IMR-90 (cell line): ENCODE data around the gene CDC6. TPM values are rescaled to one million over a fixed set of nuclear protein-coding genes. Genes with fewer than 3 reads are reported as not detected.

Experiments used
- ATAC-seq: fragments of 200-7000 bp; cut with Tn5 transposase; 2 replicates; pipeline ENCODE4 v1.9.1; 2020; ENCODE audit warnings: low read depth, mild to moderate bottlenecking, moderate library complexity
- BruUV-seq: library from RNA; stranded (reverse); fragments of 400-500 nt; replicated peaks from 2 replicates; lab custom pipeline; 2021; lab: Mats Ljungman, UMichigan
- CTCF ChIA-PET: fragments of 300-600 bp; formaldehyde crosslinking; extraction: SDS; loops from one replicate; lab custom pipeline; 2021; ENCODE audit warnings: antibody characterized with exemption; lab: Yijun Ruan, JAX
- POLR2A ChIA-PET: fragments of 300-600 bp; sonication (Branson Sonifier 250); formaldehyde crosslinking; loops from one replicate; lab custom pipeline; 2022; ENCODE audit warnings: antibody characterized with exemption; ENCODE audit not compliant: unreplicated experiment; lab: Charles Lee
- DNase-seq: peaks from one replicate; pipeline ENCODE4 v3.0.0; 2013
- H2AFZ ChIP-seq: replicated peaks from 2 replicates; pipeline ENCODE3; 2013; ENCODE audit warnings: low read length, mild to moderate bottlenecking; ENCODE audit not compliant: poor library complexity
- H2AK5ac ChIP-seq: 2 replicates; pipeline ENCODE4 v1.6.1; 2013; ENCODE audit warnings: low read depth, low read length, inconsistent platforms
- H2AK9ac ChIP-seq: replicated peaks from 2 replicates; pipeline ENCODE3; 2013; ENCODE audit warnings: mild to moderate bottlenecking, low read depth, low read length, moderate library complexity; ENCODE audit not compliant: poor library complexity
- H2BK120ac ChIP-seq: 2 replicates; pipeline ENCODE4 v1.6.1; 2013; ENCODE audit warnings: low read depth, low read length, inconsistent platforms
- H2BK15ac ChIP-seq: 3 replicates; pipeline ENCODE4 v1.6.1; 2013; ENCODE audit warnings: low read depth, low read length, inconsistent platforms
- H2BK20ac ChIP-seq: 2 replicates; pipeline ENCODE4 v1.6.1; 2013; ENCODE audit warnings: low read depth, mild to moderate bottlenecking, inconsistent platforms, low read length, moderate library complexity
- H2BK5ac ChIP-seq: 2 replicates; pipeline ENCODE4 v1.6.1; 2013; ENCODE audit warnings: mild to moderate bottlenecking, low read depth, low read length, inconsistent platforms; ENCODE audit not compliant: poor library complexity, severe bottlenecking
- H3K14ac ChIP-seq: replicated peaks from 2 replicates; pipeline ENCODE4 v1.6.1; 2013; ENCODE audit warnings: low read depth, low read length, inconsistent platforms
- H3K18ac ChIP-seq: 2 replicates; pipeline ENCODE4 v1.6.1; 2013; ENCODE audit warnings: low read depth, low read length, control low read depth
- H3K23ac ChIP-seq: 2 replicates; pipeline ENCODE4 v1.6.1; 2013; ENCODE audit warnings: low read depth, low read length, inconsistent platforms
- H3K27ac ChIP-seq: 2 replicates; pipeline ENCODE4 v1.5.1; 2013; ENCODE audit warnings: mild to moderate bottlenecking, control low read depth, low read length; ENCODE audit not compliant: insufficient read depth
- H3K27me3 ChIP-seq: 2 replicates; pipeline ENCODE4 v1.6.1; 2013; ENCODE audit warnings: low read length; ENCODE audit not compliant: control insufficient read depth, insufficient read depth
- H3K36me3 ChIP-seq: 2 replicates; pipeline ENCODE4 v1.6.1; 2013; ENCODE audit warnings: low read length, mixed read lengths; ENCODE audit not compliant: control insufficient read depth, insufficient read depth
- H3K4ac ChIP-seq: 2 replicates; pipeline ENCODE4 v1.6.1; 2013; ENCODE audit warnings: low read depth, low read length, inconsistent platforms
- H3K4me1 ChIP-seq: 2 replicates; pipeline ENCODE4 v1.6.1; 2013; ENCODE audit warnings: low read length, mixed read lengths; ENCODE audit not compliant: control insufficient read depth, insufficient read depth
- H3K4me2 ChIP-seq: 2 replicates; pipeline ENCODE4 v1.6.1; 2013; ENCODE audit warnings: low read depth, mild to moderate bottlenecking, control low read depth, low read length, moderate library complexity
- H3K4me3 ChIP-seq: 2 replicates; pipeline ENCODE4 v1.5.1; 2013; ENCODE audit warnings: low read depth, mild to moderate bottlenecking, control low read depth, low read length, moderate library complexity; ENCODE audit not compliant: insufficient read depth
- H3K56ac ChIP-seq: 2 replicates; pipeline ENCODE4 v1.6.1; 2013; ENCODE audit warnings: low read length, inconsistent platforms; ENCODE audit not compliant: insufficient read depth; ENCODE audit errors: extremely low read depth
- H3K79me1 ChIP-seq, 2 experiments: 2 replicates each; pipeline ENCODE4 v1.6.1; 2013; ENCODE audit warnings: low read length in 2 of 2, inconsistent platforms in 1 of 2, low read depth in 1 of 2
- H3K9ac ChIP-seq: 2 replicates; pipeline ENCODE4 v1.6.1; 2013; ENCODE audit warnings: low read depth, low read length, control low read depth
- H3K9me1 ChIP-seq: 2 replicates; pipeline ENCODE4 v1.6.1; 2013; ENCODE audit warnings: low read length, inconsistent platforms; ENCODE audit not compliant: insufficient read depth
- H3K9me3 ChIP-seq: 2 replicates; pipeline ENCODE4 v1.6.1; 2013; ENCODE audit warnings: low read length; ENCODE audit not compliant: control insufficient read depth, insufficient read depth
- H4K20me1 ChIP-seq: 2 replicates; pipeline ENCODE4 v1.6.1; 2013; ENCODE audit warnings: low read length, inconsistent platforms; ENCODE audit not compliant: insufficient read depth
- H4K5ac ChIP-seq: 2 replicates; pipeline ENCODE4 v1.6.1; 2013; ENCODE audit warnings: mild to moderate bottlenecking, low read depth, low read length, control low read depth
- H4K8ac ChIP-seq, 2 experiments: 2 replicates each; pipeline ENCODE4 v1.6.1; 2013; ENCODE audit warnings: low read depth in 2 of 2, low read length in 2 of 2, control low read depth in 1 of 2, inconsistent platforms in 1 of 2
- H4K91ac ChIP-seq: 2 replicates; pipeline ENCODE4 v1.6.1; 2013; ENCODE audit warnings: low read depth, low read length, inconsistent platforms; ENCODE audit not compliant: insufficient read depth
- MXI1 ChIP-seq: IDR thresholded peaks from 2 replicates; pipeline ENCODE4 v1.6.1; 2012; ENCODE audit warnings: low read depth, mild to moderate bottlenecking, low read length, moderate library complexity, borderline replicate concordance
- POLR2A ChIP-seq: IDR thresholded peaks from 2 replicates; pipeline ENCODE4 v1.6.1; 2012; ENCODE audit warnings: mild to moderate bottlenecking, low read depth, low read length
- RAD21 ChIP-seq: IDR thresholded peaks from 2 replicates; pipeline ENCODE4 v1.6.1; 2012; ENCODE audit warnings: low read length, improper control_type of control experiment
- SMC3 ChIP-seq: fragments of 150-350 bp; IDR thresholded peaks from 2 replicates; pipeline ENCODE4 v1.6.1; 2016; ENCODE audit warnings: low read depth, mild to moderate bottlenecking, antibody characterized with exemption, low read length, moderate library complexity
- WGBS, 2 experiments: methylation state at CpG; one replicate each; pipeline versions ENCODE4 v1.1.5 to v1.1.7; 2013; ENCODE audit warnings: missing lambda C conversion rate in 2 of 2; ENCODE audit not compliant: insufficient read length in 1 of 2; ENCODE audit errors: extremely low coverage in 2 of 2; 5-methylcytosine and 5-hydroxymethylcytosine counted together
- dilution Hi-C: fragments of 300-500 bp; cut with HindIII; formaldehyde crosslinking; loops from one replicate; pipeline ENCODE4 v1.14.3; 2018; ENCODE audit warnings: low sequenced_read_pairs; ENCODE audit not compliant: unreplicated experiment
- in situ Hi-C: fragments of 300-500 bp; cut with MboI; formaldehyde crosslinking; loops from 3 replicates; pipeline ENCODE4 v1.14.3; 2019; ENCODE audit warnings: low sequenced_read_pairs, inconsistent platforms, mixed read lengths
- intact Hi-C: fragments of 100-400 bp; cut with micrococcal nuclease; formaldehyde crosslinking; loops from 2 replicates; pipeline ENCODE4 v1.10.0; 2022
- polyA plus RNA-seq, 3 experiments: library from polyadenylated mRNA; depleted of rRNA; stranded (reverse); fragments of >200 nt; gene quantifications; 2 replicates each; pipeline ENCODE4 v1.2.3, GENCODE V29; 2012; ENCODE audit warnings: low replicate concordance in 1 of 3
- total RNA-seq: library from RNA; depleted of rRNA; stranded (reverse); fragments of >200 nt; gene quantifications from 2 replicates; pipeline ENCODE4 v1.2.3, GENCODE V29; 2012
- TF ChIP-seq, protein P1 (sequence below): conservative IDR thresholded peaks from 2 replicates; pipeline ENCODE4 v1.5.1; 2012; ENCODE audit warnings: mild to moderate bottlenecking, low read depth, low read length, improper control_type of control experiment

Gene CDC6
- total and polyA plus RNA-seq, 2 of the 4 experiments (the other 2 are of a cell fraction), result 15.3 to 25.6 TPM

DNA sequence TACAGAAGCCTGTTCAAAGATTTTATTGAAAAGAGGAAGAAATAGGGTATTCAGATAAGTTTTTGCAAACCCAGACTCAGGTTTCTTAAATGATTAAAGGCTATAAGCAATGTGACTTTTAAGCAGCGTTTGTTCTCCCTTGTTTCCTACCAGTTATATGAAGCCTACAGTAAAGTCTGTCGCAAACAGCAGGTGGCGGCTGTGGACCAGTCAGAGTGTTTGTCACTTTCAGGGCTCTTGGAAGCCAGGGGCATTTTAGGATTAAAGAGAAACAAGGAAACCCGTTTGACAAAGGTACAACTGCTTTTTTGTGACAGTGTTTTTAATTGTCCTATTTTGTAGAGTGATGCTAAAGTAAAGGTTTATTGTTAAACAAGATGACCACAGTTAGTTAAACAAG is 13.6 kb downstream of the CDC6 start:
- intact Hi-C loops (loop anchor here (5.0 kb wide), 1 partner anchor 231 kb away; no protein-coding TSS in a partner anchor), in situ Hi-C loops (loop anchor here (5.0 kb wide), 2 partner anchors 51 to 236 kb away; no protein-coding TSS in a partner anchor), dilution Hi-C loops (no loop called here)
- Histone ChIP-seq H3K18ac (no peak overlapping the region), H3K4ac (no peak overlapping the region), H2BK5ac (no peak overlapping the region), H3K9me3 (no peaks in the 10 kb centered on the region), H4K8ac (no peak overlapping the region), H3K4me2 (no peak overlapping the region), H3K14ac (no peak overlapping the region), H2AK9ac (no peak overlapping the region), H3K23ac (no peak overlapping the region), H3K79me1 (peaks cover 3 to 30% of the 10 kb centered on the region in 2 experiments; a peak in 3 of 4 replicates), H2AFZ (no peak overlapping the region), H3K36me3 (no peaks in the 10 kb centered on the region; the same call in 1 of the 2 replicates), H4K91ac (no peak overlapping the region), H3K4me1 (peaks cover 16% of the 10 kb centered on the region), H3K27ac (no peak overlapping the region), H2BK15ac (no peak overlapping the region), H4K20me1 (peaks cover 15% of the 10 kb centered on the region; the same call in 1 of the 2 replicates), H2BK120ac (no peak overlapping the region), H2BK20ac (no peak overlapping the region), H4K5ac (no peak overlapping the region), H3K56ac (no peak overlapping the region), H3K9me1 (peaks cover 15% of the 10 kb centered on the region), H3K27me3 (no peaks in the 10 kb centered on the region), H3K9ac (no peak overlapping the region), H2AK5ac (no peak overlapping the region), H3K4me3 (no peak overlapping the region)
- POLR2A ChIA-PET, result no interaction called here
- 100% methylated on average over 1 of the region's 4 CpGs; no CpG with 5 or more reads in 1 of the 2 experiments for WGBS, 2 experiments
- BruUV-seq, result no TSS peak
- CTCF ChIA-PET, result interaction anchor here (0.9 to 1.1 kb wide), 3 partner anchors 9 to 57 kb away, joined by 4 to 5 read pairs (median 4); no protein-coding TSS in a partner anchor
- no peak for TF ChIP-seq POLR2A
- peak; percentile 32; the same call in 1 of the 2 replicates for TF ChIP-seq RAD21
- TF ChIP-seq MXI1, result no peak
- peak; percentile 34; the same call in 1 of the 2 replicates for TF ChIP-seq SMC3
- TF ChIP-seq, protein P1, sequence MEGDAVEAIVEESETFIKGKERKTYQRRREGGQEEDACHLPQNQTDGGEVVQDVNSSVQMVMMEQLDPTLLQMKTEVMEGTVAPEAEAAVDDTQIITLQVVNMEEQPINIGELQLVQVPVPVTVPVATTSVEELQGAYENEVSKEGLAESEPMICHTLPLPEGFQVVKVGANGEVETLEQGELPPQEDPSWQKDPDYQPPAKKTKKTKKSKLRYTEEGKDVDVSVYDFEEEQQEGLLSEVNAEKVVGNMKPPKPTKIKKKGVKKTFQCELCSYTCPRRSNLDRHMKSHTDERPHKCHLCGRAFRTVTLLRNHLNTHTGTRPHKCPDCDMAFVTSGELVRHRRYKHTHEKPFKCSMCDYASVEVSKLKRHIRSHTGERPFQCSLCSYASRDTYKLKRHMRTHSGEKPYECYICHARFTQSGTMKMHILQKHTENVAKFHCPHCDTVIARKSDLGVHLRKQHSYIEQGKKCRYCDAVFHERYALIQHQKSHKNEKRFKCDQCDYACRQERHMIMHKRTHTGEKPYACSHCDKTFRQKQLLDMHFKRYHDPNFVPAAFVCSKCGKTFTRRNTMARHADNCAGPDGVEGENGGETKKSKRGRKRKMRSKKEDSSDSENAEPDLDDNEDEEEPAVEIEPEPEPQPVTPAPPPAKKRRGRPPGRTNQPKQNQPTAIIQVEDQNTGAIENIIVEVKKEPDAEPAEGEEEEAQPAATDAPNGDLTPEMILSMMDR, result 0 out of 2 replicates have a peak, but pooled peaks have one; percentile 26
- no peak for DNase-seq
- ATAC-seq, result no peak
